H9 (cell line): ENCODE measurements around the gene PRRT1B. TPM values are rescaled to one million over a fixed set of nuclear protein-coding genes. Genes with fewer than 3 reads are reported as not detected.

Experiments used
- DNase-seq: peaks from one replicate; pipeline ENCODE4 v3.0.0-alpha.2; 2017
- H2AFZ ChIP-seq: one replicate; pipeline ENCODE4 v1.6.1; 2013; ENCODE audit warnings: mild to moderate bottlenecking, low read length, control low read depth, moderate library complexity
- H2AK5ac ChIP-seq: 2 replicates; pipeline ENCODE4 v1.6.1; 2013; ENCODE audit warnings: low read length, control low read depth, mixed read lengths; ENCODE audit not compliant: insufficient read length
- H2BK120ac ChIP-seq: one replicate; pipeline ENCODE4 v1.6.1; 2013; ENCODE audit warnings: low read depth, mild to moderate bottlenecking, low read length, control low read depth, inconsistent platforms; ENCODE audit not compliant: poor library complexity, severe bottlenecking
- H2BK12ac ChIP-seq: 2 replicates; pipeline ENCODE4 v1.6.1; 2013; ENCODE audit warnings: low read length, control low read depth, mixed read lengths, low read depth; ENCODE audit not compliant: insufficient read length
- H2BK15ac ChIP-seq: 2 replicates; pipeline ENCODE4 v1.6.1; 2013; ENCODE audit warnings: low read depth, low read length, control low read depth
- H2BK20ac ChIP-seq: one replicate; pipeline ENCODE4 v1.6.1; 2013; ENCODE audit warnings: low read depth, mild to moderate bottlenecking, low read length, control low read depth, inconsistent platforms; ENCODE audit not compliant: poor library complexity, severe bottlenecking
- H2BK5ac ChIP-seq: 2 replicates; pipeline ENCODE4 v1.6.1; 2013; ENCODE audit warnings: low read length, control low read depth, mixed read lengths; ENCODE audit not compliant: insufficient read length
- H3K14ac ChIP-seq: 2 replicates; pipeline ENCODE4 v1.6.1; 2013; ENCODE audit warnings: low read length, control low read depth; ENCODE audit not compliant: insufficient read depth
- H3K18ac ChIP-seq: 2 replicates; pipeline ENCODE4 v1.6.1; 2013; ENCODE audit warnings: low read depth, mild to moderate bottlenecking, mixed read lengths, low read length, control low read depth; ENCODE audit not compliant: insufficient read length
- H3K23ac ChIP-seq: 2 replicates; pipeline ENCODE4 v1.6.1; 2013; ENCODE audit warnings: low read length, control low read depth, mixed read lengths, low read depth; ENCODE audit not compliant: insufficient read length
- H3K23me2 ChIP-seq: 2 replicates; pipeline ENCODE4 v1.6.1; 2013; ENCODE audit warnings: low read depth, mild to moderate bottlenecking, mixed read lengths, low read length, control low read depth; ENCODE audit not compliant: insufficient read length, poor library complexity, severe bottlenecking
- H3K27ac ChIP-seq: 2 replicates; pipeline ENCODE4 v1.5.1; 2013; ENCODE audit warnings: low read length, control low read depth, mixed read lengths, low read depth; ENCODE audit not compliant: insufficient read length
- H3K27me3 ChIP-seq: 2 replicates; pipeline ENCODE4 v1.6.1; 2013; ENCODE audit warnings: low read length, control low read depth, inconsistent platforms; ENCODE audit not compliant: insufficient read depth
- H3K4ac ChIP-seq: 2 replicates; pipeline ENCODE4 v1.6.1; 2013; ENCODE audit warnings: low read depth, mild to moderate bottlenecking, control low read depth, inconsistent platforms, low read length, moderate library complexity
- H3K4me1 ChIP-seq: 2 replicates; pipeline ENCODE4 v1.6.1; 2013; ENCODE audit warnings: low read length, control low read depth, inconsistent platforms; ENCODE audit not compliant: insufficient read depth
- H3K4me2 ChIP-seq: 2 replicates; pipeline ENCODE4 v1.6.1; 2013; ENCODE audit warnings: low read length, control low read depth, mixed read lengths; ENCODE audit not compliant: insufficient read length, insufficient read depth
- H3K56ac ChIP-seq: 2 replicates; pipeline ENCODE4 v1.6.1; 2013; ENCODE audit warnings: low read depth, mild to moderate bottlenecking, mixed read lengths, low read length, control low read depth; ENCODE audit not compliant: insufficient read length
- H3K79me1 ChIP-seq: 2 replicates; pipeline ENCODE4 v1.6.1; 2013; ENCODE audit warnings: low read depth, mild to moderate bottlenecking, moderate library complexity, low read length, control low read depth, inconsistent platforms; ENCODE audit not compliant: insufficient read depth, poor library complexity, severe bottlenecking
- H3K79me2 ChIP-seq: 2 replicates; pipeline ENCODE4 v1.6.1; 2013; ENCODE audit warnings: low read length, control low read depth, inconsistent platforms; ENCODE audit not compliant: insufficient read depth
- H3K9ac ChIP-seq: 2 replicates; pipeline ENCODE4 v1.6.1; 2013; ENCODE audit warnings: low read length, control low read depth, mixed read lengths; ENCODE audit not compliant: insufficient read length; ENCODE audit errors: extremely low read depth
- H3K9me3 ChIP-seq: one replicate; pipeline ENCODE4 v1.6.1; 2013; ENCODE audit warnings: low read depth, low read length, inconsistent platforms; ENCODE audit not compliant: control insufficient read depth
- H3T11ph ChIP-seq: one replicate; pipeline ENCODE4 v1.6.1; 2013; ENCODE audit warnings: mild to moderate bottlenecking, low read length, control low read depth, inconsistent platforms
- H4K20me1 ChIP-seq: one replicate; pipeline ENCODE4 v1.6.1; 2013; ENCODE audit not compliant: control insufficient read depth, insufficient read length, insufficient read depth
- H4K5ac ChIP-seq: 2 replicates; pipeline ENCODE4 v1.6.1; 2013; ENCODE audit warnings: low read depth, mild to moderate bottlenecking, mixed read lengths, low read length, control low read depth; ENCODE audit not compliant: insufficient read length
- H4K8ac ChIP-seq: replicated peaks from 2 replicates; pipeline ENCODE4 v1.6.1; 2013; ENCODE audit warnings: low read length, control low read depth, mixed read lengths, low read depth; ENCODE audit not compliant: insufficient read length
- H4K91ac ChIP-seq: 2 replicates; pipeline ENCODE4 v1.6.1; 2013; ENCODE audit warnings: low read depth, mild to moderate bottlenecking, moderate library complexity, mixed read lengths, low read length, control low read depth; ENCODE audit not compliant: insufficient read length
- H3K27ac Mint-ChIP-seq, 3 experiments: 2 replicates in 2 of 3; 3 replicates in 1 of 3; pipeline ENCODE4 v1.8.0; 2020 to 2021; ENCODE audit warnings: mixed read lengths in 3 of 3, mild to moderate bottlenecking in 1 of 3, moderate library complexity in 1 of 3
- H3K27me3 Mint-ChIP-seq: 2 replicates; pipeline ENCODE4 v1.8.0; 2021; ENCODE audit warnings: low read depth, mild to moderate bottlenecking, moderate library complexity, mixed read lengths
- H3K36me3 Mint-ChIP-seq, 3 experiments: 2 replicates in 2 of 3; 3 replicates in 1 of 3; pipeline ENCODE4 v1.8.0; 2020 to 2021; ENCODE audit warnings: low read depth in 3 of 3, mixed read lengths in 3 of 3; ENCODE audit not compliant: insufficient read depth in 1 of 3
- H3K4me1 Mint-ChIP-seq, 2 experiments: 2 replicates each; pipeline ENCODE4 v1.8.0; 2020; ENCODE audit warnings: mixed read lengths in 2 of 2
- H3K4me3 Mint-ChIP-seq, 2 experiments: 2 replicates in 1 of 2; 3 replicates in 1 of 2; pipeline ENCODE4 v1.8.0; 2020 to 2021; ENCODE audit warnings: mild to moderate bottlenecking in 2 of 2, mixed read lengths in 2 of 2, moderate library complexity in 1 of 2
- H3K9me3 Mint-ChIP-seq, 2 experiments: 2 replicates in 1 of 2; 3 replicates in 1 of 2; pipeline ENCODE4 v1.8.0; 2020; ENCODE audit warnings: mild to moderate bottlenecking in 2 of 2, mixed read lengths in 2 of 2, moderate library complexity in 1 of 2
- CTCF ChIP-seq: fragments of 200-600 bp; sonication (generic); conservative IDR thresholded peaks from 3 replicates; pipeline ENCODE4 v1.8.0; 2021; ENCODE audit warnings: antibody characterized with exemption, mild to moderate bottlenecking
- WGBS: extraction: QIAGEN DNeasy Blood & Tissue Kit; methylation state at CpG from one replicate; pipeline ENCODE4 v1.1.7; 2013; ENCODE audit warnings: missing lambda C conversion rate, low lambda C conversion rate, mixed read lengths; ENCODE audit not compliant: insufficient read length; ENCODE audit errors: extremely low coverage; 5-methylcytosine and 5-hydroxymethylcytosine counted together
- total RNA-seq: library from RNA; stranded (reverse); gene quantifications from 2 replicates; pipeline ENCODE4 v1.2.1, GENCODE V29; 2021

Gene PRRT1B
- total RNA-seq, 1 experiment from 2014 or later = 1.0 TPM

GRCh38 chr9:131555841-131556673 lies 10.7 kb downstream of the PRRT1B start:
- peaks cover 50% of the 10 kb centered on the region for H3K27me3 Mint-ChIP-seq
- H3K4ac ChIP-seq = no peak overlapping the region
- H2BK5ac ChIP-seq = no peak overlapping the region
- H3K4me1 ChIP-seq = no peaks in the 10 kb centered on the region; the same call in 1 of the 2 replicates
- H3T11ph ChIP-seq = no peak overlapping the region
- no peak overlapping the region for H3K27ac ChIP-seq
- peak overlapping the region in 1 of 3 experiments; percentile 78; a peak in 1 of 7 replicates for H3K27ac Mint-ChIP-seq
- peaks cover 2 to 3% of the 10 kb centered on the region in 2 experiments for H3K4me1 Mint-ChIP-seq
- H3K79me1 ChIP-seq = no peaks in the 10 kb centered on the region
- H3K4me2 ChIP-seq = no peak overlapping the region
- H3K23me2 ChIP-seq = no peaks in the 10 kb centered on the region
- no peak overlapping the region for H2BK12ac ChIP-seq
- H4K20me1 ChIP-seq = no peaks in the 10 kb centered on the region
- H3K9me3 Mint-ChIP-seq = peaks cover 14 to 18% of the 10 kb centered on the region in 2 experiments; a peak in 4 of 5 replicates
- H4K5ac ChIP-seq = no peak overlapping the region
- no CpG with 5 or more reads among the region's 15 CpGs for WGBS
- no peak overlapping the region for H3K23ac ChIP-seq
- no peak overlapping the region for H3K56ac ChIP-seq
- no peak for TF ChIP-seq CTCF
- no peak overlapping the region for H2AK5ac ChIP-seq
- no peak overlapping the region for H3K14ac ChIP-seq
- H4K8ac ChIP-seq = no peak overlapping the region
- no peaks in the 10 kb centered on the region for H3K9me3 ChIP-seq
- no peak for DNase-seq
- H3K18ac ChIP-seq = no peak overlapping the region
- H3K4me3 Mint-ChIP-seq = no peak overlapping the region
- no peak overlapping the region for H2BK15ac ChIP-seq
- H2BK120ac ChIP-seq = no peak overlapping the region
- H2BK20ac ChIP-seq = no peak overlapping the region
- H3K36me3 Mint-ChIP-seq = peaks cover 0 to 8% (median 2%) of the 10 kb centered on the region in 3 experiments; a peak in 3 of 7 replicates
- H4K91ac ChIP-seq = no peak overlapping the region
- H3K79me2 ChIP-seq = no peaks in the 10 kb centered on the region
- peaks cover 5% of the 10 kb centered on the region; the same call in 1 of the 2 replicates for H3K27me3 ChIP-seq
- H3K9ac ChIP-seq = no peak overlapping the region
- no peak overlapping the region for H2AFZ ChIP-seq
